ENCODE results near the gene MRGPRG.
"Not testable (repeated sequence)": the region's sequence is repeated elsewhere in the genome, so short reads cannot be mapped to it uniquely, and the experiment has no call there.

Gene MRGPRG

DNA sequence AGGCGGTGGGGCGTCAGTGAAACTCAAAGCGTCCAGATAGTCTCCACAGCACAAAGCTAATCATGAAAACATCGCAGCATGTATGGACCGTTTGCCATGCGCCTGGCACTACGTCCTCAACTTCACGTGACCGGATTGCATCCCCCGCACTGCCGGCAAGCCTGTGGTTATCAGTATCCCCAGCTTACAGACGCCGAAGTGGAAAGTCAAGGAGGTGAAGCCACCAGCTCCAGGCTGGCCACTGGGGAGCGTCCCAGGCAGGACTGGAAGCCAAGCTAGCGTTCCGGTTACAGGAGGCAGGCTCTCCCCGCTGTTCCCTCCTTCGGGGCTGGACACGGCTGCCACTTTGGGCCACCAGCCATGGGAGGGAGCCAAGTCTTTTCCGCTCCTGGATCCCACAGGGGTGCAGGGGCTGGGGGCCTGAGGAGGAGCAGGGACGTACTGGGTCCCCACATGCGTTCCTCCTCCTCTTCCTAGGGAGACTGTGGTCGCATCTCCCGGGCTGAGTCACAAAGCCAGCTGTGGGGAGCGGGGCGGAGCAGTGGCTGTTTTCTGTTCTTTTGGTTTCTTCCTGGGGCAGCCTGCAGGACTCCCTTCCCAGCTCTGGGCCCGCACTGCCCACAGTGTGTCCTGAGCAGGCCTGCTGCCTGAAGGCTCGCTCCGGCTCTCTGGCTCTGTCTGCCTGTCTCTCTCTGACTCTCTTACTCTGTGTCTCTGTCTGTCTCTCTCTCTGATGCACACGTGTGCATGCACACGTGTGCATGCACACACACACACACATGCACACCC lies 49.2 kb downstream of the MRGPRG start:
- TF ChIP-seq, protein P1, sequence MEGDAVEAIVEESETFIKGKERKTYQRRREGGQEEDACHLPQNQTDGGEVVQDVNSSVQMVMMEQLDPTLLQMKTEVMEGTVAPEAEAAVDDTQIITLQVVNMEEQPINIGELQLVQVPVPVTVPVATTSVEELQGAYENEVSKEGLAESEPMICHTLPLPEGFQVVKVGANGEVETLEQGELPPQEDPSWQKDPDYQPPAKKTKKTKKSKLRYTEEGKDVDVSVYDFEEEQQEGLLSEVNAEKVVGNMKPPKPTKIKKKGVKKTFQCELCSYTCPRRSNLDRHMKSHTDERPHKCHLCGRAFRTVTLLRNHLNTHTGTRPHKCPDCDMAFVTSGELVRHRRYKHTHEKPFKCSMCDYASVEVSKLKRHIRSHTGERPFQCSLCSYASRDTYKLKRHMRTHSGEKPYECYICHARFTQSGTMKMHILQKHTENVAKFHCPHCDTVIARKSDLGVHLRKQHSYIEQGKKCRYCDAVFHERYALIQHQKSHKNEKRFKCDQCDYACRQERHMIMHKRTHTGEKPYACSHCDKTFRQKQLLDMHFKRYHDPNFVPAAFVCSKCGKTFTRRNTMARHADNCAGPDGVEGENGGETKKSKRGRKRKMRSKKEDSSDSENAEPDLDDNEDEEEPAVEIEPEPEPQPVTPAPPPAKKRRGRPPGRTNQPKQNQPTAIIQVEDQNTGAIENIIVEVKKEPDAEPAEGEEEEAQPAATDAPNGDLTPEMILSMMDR (conservative IDR thresholded peaks at IDR 0.05; ENCODE audit: low read depth, low read length) = no peak
- Histone ChIP-seq H3K36me3 (ENCODE audit: insufficient read depth) (no peaks in the 10 kb centered on the region), H3K4me2 (no peak overlapping the region), H3K79me2 (ENCODE audit: insufficient read depth, low read depth) (no peaks in the 10 kb centered on the region), H3K27ac (no peak overlapping the region), H4K20me1 (ENCODE audit: insufficient read depth) (no peaks in the 10 kb centered on the region), H3K4me1 (ENCODE audit: low read depth, poor library complexity, severe bottlenecking) (no peaks in the 10 kb centered on the region), H3K9ac (no peak overlapping the region), H3K4me3 (IDR thresholded peaks at IDR 0.05; ENCODE audit: insufficient read depth, low read depth, low read length) (no peak overlapping the region), H2AFZ (ENCODE audit: low read depth) (no peak overlapping the region), H3K27me3 (ENCODE audit: insufficient read depth, low read depth) (peaks cover 47% of the 10 kb centered on the region; the same call in 1 of the 2 replicates)

DNA sequence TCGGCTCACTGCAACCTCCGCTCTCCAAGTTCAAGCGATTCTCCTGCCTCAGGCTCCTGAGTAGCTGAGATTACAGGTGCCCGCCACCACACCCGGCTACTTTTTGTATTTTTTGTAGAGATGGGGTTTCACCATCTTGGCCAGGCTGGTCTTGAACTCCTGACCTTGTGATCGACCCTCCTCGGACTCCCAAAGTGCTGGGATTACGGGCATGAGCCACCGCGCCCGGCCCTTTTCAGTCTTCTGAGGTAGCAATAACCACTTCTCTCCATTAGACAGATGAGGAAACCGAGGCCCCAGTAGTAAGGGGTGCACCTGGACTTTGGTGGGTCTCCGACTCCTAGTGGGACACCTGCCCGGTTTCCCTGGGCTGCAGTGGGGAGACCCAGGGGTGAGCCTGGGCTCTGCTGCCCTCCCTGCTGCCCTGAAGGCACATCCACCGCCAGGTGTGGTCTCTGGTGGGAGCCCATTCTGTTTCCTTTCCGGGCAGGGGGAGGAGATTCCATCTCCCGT lies 49.8 kb downstream of the MRGPRG start:
- not testable (repeated sequence) for H3K4me1 ChIP-seq (ENCODE audit: low read depth, poor library complexity, severe bottlenecking); H3K4me3 ChIP-seq (IDR thresholded peaks at IDR 0.05; ENCODE audit: insufficient read depth, low read depth, low read length); H3K36me3 ChIP-seq (ENCODE audit: insufficient read depth); H3K27ac ChIP-seq; H4K20me1 ChIP-seq (ENCODE audit: insufficient read depth); H3K9ac ChIP-seq; H3K4me2 ChIP-seq; H3K79me2 ChIP-seq (ENCODE audit: insufficient read depth, low read depth); H2AFZ ChIP-seq (ENCODE audit: low read depth)
- H3K27me3 ChIP-seq (ENCODE audit: insufficient read depth, low read depth) = peaks cover 47% of the 10 kb centered on the region; the same call in 1 of the 2 replicates

All from KMS-11 (cell line).